ENCODE data around the gene DENND10. TPM values are rescaled to one million over a fixed set of nuclear protein-coding genes. Genes with fewer than 3 reads are reported as not detected.
"Not testable (repeated sequence)": the region's sequence is repeated elsewhere in the genome, so short reads cannot be mapped to it uniquely, and the experiment has no call there.

Gene DENND10
- total RNA-seq, 1 donor from 2014 or later = 49.6 TPM

DNA sequence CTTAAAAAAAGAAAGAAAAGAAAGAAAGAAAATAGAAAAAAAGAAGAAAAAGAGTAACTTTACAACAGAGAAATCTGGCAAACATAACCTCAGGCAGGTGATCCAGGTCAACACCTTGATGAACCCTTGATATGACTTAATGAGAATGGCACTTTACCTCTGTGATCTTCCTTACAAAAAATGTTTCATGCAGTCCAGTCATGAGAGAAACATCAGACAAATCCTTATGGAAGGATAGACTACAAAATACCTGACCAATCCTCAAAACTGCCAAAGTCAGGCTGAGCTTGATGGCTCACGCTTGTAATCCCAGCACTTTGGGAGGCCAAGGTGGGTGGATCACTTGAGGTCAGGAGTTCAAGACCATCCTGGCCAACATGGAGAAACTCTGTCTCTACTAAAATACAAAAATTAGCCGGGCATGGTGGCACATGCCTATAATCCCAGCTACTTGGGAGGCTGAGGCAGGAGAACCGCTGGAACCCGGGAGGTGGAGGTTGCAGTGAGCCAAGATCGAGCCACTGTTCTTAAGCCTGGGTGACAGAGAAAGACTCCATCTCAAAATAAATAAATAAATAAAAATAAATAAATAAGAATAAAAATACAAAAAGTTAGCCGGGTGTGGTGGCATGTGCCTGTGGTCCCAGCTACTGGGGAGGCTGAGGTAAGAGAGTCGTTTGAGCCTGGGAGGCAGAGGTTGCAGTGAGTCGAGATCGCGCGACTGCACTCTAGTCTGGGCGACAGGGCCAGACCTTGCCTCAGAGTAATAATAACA, 7.1 kb upstream of the DENND10 start:
- not testable (repeated sequence) for DNase-seq (ENCODE audit: low read depth in 2 of 2)

DNA sequence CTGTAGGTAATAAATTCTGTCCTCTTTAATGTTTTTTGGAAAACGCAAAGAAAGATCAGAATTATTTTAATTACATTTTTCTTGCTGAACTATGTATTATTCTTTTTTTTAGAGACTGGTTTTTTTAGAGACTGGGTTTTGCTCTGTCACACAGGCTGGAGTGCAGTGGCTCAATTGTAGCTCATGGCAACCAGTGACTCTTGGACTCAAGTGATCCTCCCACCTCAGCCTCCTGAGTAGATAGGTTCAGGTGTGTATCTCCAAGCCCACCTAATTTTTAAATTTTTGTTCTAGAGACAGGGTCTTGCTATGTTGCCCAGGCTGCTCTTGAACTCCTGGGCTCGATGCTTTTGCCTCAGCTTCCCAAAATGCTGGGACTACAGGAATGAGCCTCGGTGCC, 5.3 kb upstream of the DENND10 start:
- DNase-seq (ENCODE audit: low read depth in 2 of 2) = no peak

DNA sequence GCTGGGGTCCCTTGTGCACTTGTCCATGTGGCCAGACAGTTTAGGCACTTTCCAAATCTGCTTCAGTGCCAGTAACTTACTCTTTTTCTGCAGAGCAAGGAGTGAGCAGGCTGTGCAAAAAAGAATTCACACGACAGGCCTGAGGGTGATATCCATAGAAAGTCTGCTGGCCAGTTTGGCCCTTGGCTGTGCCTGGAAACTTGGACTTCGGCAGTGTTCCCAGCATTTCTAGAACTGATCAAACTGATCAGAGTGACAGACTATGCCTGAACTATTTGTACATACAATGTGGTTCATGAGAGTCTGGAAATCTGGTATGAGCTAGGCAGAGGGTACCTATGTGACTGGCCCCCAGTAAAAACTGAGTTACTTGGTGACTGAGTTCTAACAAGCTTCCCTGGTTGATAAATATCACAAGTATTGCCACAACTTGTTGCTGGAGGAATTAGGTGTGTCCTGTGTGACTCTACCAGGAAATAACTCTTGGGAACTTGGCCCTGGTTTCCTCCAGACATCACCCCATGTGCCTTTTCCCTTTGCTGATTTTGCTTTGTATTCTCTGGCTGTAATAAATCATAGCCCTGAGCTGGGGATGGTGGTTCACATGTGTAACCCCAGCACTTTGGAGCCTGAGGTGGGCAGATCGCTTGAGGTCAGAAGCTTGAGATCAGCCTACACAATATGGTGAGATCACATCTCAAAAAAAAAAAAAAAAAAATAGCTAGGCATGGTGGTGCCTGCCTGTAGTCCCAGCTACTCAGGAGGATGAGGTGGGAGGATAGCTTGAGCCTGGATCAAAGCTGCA, 3.3 kb upstream of the DENND10 start:
- DNase-seq (ENCODE audit: low read depth in 2 of 2) = peak in 1 of 2 donors; percentile 87

DNA sequence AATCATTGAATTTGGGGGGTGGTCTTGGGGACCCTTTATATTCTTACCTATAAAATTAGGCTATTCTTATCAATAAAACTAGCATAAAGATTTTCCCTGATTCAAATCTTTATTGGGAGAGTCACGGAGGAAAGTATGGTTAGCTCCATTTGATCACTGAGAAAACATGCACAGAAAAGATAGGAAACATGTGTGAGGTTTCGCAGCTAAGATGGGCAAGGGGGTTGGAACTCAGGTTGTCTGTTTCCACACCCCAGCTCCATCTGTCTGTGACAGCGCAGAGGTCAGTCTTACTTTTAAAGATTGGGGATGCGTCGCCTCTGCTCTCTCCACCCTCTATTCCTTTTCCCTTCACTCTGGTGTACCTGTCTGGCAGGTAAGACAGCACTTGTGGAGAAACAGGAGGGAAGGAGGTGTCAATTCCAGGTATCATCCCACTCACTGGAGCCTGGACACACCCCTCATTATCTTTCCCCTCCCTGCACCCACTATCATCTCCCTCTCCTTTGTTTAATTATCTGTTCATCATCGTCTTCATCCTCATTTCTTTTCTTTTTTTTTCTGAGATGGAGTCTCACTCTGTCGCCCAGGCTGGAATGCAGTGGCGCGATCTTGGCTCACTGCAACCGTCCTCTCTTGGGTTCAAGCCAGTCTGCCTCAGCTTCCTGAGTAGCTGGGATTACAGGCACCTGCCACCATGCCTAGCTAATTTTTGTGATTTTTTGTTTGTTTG, 2.4 kb upstream of the DENND10 start:
- DNase-seq (ENCODE audit: low read depth in 2 of 2) = no peak

DNA sequence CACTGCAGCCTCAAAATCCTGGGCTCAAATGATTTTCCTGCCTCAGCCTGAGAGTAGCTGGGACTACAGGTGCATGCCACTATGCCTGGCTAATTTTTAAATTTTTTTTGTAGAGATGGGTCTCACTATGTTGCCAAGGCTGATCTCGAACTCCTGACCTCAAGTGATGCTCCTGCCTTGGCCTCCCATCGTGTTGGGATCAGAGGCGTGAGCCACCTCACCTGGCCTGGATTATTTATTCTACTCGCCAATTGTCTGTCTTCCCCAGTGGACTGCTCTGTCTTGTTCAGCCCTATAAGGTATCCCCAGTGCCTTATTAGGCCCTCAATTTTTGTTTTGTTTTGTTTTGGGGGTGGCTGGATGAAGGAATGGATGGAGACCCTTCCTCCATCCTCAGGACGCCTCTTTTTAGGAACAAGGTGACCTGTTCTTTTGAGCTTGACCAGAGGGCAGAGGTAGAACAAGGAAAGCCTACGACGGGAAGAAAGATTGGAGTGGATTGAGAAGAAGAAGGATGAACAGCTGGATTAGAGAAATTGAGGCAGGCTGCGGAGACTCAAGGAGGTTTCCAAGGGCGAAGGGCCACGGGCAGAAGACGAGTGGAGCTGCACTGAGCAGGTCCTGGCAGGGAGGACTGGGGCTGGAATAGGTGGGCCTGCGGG, 541 bp upstream of the DENND10 start:
- DNase-seq (ENCODE audit: low read depth in 2 of 2) = no peak

DNA sequence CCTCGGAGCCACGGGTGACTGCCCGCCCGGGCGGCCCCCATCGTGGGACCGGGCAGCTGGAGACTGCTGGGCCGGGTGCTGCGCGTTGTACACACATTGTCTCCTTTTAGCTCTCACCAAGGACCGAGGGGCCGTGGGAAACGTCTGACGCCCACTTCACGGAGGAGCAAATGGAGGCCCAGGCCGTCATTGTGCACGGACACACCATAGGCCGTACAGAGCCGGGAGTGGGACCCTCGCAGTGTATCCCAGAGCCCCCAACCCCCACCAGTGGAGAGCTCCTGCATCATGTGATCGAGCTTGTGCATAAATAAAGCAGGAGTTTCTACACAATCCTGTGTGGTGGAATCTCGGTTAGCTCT, 722 bp downstream of the DENND10 start:
- DNase-seq (ENCODE audit: low read depth in 2 of 2) = peak in 1 of 2 donors; percentile 49

DNA sequence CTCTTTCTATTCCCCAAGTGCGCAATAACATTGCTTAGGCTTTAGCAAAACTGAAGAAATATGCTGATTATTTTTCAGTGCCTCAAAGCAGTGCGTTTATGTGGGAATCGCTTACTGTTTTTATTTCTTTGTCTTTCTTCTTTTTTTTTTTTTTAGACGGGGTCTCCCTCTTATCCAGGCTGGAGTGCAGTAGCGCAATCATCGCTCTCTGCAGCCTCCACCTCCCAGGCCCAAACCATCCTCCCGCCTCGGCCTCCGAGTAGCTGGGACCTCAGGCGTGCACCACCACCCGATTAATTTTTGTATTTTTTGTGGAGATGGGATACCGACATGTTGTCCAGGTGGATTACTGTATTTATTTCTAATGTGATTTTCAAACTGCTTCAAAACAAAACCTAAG, 1.2 kb downstream of the DENND10 start:
- DNase-seq (ENCODE audit: low read depth in 2 of 2) = no peak

DNA sequence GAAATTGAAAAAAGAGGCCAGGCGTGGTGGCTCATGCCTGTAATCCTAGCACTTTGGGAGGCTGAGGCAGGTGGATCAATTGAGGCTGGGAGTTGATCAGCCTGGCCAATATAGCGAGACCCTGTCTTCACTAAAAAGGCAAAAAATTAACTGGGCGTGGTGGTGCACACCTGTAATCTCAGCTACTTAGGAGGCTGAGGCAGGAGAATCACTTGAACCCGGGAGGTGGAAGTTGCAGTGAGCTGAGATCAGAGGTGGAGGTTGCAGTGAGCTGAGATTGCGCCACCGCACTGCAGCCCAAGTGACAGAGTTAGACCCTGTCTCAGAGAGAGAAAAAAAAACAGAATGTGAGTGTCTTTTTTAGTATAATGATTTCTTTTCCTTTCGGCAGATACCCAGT, 2.0 kb downstream of the DENND10 start:
- not testable (repeated sequence) for DNase-seq (ENCODE audit: low read depth in 2 of 2)

DNA sequence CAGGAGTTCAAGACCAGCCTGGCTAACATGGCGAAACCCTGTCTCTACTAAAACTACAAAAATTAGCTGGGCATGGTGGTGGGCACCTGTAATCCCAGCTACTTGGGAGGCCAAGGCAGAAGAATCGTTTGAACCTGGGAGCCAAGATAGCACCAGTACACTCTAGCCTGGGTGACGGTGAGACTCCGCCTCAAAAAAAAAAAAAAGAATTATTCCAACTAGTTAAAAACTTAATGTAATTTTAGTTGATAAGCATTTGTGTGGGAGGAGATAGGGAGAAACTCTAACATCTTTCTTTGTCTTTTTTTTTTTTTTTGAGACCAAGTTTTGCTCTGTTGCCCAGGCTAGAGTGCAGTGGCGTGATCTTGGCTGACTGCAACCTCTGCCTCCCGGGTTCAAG, 3.2 kb downstream of the DENND10 start:
- DNase-seq (ENCODE audit: low read depth in 2 of 2) = not testable (repeated sequence)

DNA sequence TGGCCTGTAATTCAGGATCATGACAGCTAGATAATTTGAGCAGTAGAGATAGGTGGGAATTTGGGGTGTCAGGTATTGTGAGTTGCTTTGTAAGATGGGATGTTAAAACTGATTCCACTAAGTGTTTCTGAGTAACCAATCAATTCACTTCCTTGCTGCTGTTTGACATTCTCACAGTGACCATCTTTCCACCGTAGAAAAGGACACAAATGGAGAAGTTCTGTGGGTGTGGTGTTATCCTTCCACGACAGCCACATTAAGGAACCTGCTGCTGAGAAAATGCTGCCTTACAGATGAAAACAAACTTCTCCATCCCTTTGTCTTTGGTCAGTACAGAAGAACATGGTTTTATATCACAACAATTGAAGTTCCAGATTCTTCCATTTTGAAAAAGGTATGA, 3.9 kb downstream of the DENND10 start:
- DNase-seq (ENCODE audit: low read depth in 2 of 2) = not testable (repeated sequence)

DNA sequence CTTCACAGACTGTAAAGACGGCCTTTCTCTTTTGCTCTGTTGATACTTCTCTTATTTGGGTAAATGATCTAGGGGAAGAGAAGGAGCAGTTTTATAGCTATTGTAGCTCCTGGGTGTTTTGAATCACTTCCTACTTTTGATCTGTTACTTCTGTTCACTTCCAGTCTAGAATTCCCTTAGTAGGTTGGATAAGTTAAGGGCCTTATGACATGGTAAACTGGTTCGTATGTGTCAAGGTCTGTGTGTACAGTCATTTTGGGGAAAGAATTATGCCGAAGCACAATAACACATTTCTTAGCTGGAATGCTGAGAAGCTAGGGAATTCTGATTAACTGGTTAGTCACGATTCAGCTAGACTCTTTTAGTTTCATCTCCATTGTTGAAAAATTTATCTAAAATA, 8.1 kb downstream of the DENND10 start:
- no peak for DNase-seq (ENCODE audit: low read depth in 2 of 2)

DNA sequence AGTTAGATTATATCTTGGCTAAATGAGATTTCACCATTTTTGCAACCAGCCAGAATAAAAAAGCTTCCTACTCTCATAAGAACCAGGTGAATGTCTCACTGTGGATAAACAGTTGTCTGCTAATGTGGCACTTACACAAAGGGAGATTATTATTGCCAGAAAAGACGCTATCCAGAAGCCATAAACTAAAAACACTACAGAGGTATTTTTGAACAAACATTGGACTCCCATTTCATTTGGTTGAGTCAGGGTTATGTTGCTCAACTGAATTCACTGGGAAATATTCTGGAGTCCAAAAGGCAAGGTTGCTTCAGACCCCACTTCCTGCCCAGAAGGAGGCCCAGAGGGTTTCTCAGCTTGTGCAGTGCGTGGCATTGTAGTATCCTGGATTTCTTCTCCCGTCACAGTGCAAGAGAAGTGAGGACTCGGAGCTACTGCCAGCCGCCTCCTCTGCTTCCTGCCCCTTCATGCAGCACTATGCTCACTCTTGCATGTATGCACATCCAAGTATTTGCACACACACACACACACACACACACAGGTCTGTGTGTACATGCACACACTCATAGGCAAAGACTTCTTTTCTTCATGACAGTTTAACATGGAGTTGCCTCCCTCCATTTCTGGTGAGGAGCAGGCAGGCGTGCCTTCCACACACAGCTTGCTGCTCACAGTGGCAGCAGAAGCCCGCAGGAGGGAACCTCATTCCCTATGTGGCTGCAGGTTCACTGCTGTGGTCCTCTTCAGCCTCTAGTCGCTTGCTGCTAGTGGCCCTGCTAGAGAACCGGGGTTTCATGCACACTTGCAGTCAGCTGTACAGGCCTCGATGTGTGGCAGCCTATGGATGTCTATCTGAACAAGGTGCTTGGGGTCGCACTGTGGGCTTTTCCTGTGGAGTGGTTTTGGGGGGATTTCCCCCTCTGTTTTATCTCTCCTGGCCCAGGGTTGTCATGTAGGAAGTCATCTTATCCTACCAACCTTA, 10.1 kb downstream of the DENND10 start:
- DNase-seq (ENCODE audit: low read depth in 2 of 2) = no peak

DNA sequence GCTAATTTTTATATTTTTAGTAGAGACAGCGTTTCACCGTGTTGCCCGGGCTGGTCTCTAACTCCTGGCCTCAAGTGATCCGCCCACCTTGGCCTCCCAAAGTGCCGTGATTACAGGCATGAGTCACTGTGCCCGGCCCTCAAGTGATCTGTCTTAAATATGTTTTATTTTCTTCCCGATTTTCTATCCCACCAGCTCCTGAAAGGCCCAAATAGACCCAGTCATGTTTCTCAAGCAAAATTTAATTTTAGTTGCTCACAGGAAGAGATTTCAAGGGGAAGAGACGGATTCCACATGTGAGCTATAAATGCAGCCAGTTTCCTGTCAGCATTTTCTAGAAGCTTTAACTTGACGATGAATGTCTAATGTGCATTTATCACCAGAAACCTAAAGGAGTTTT, 12.0 kb downstream of the DENND10 start:
- no peak for DNase-seq (ENCODE audit: low read depth in 2 of 2)

DNA sequence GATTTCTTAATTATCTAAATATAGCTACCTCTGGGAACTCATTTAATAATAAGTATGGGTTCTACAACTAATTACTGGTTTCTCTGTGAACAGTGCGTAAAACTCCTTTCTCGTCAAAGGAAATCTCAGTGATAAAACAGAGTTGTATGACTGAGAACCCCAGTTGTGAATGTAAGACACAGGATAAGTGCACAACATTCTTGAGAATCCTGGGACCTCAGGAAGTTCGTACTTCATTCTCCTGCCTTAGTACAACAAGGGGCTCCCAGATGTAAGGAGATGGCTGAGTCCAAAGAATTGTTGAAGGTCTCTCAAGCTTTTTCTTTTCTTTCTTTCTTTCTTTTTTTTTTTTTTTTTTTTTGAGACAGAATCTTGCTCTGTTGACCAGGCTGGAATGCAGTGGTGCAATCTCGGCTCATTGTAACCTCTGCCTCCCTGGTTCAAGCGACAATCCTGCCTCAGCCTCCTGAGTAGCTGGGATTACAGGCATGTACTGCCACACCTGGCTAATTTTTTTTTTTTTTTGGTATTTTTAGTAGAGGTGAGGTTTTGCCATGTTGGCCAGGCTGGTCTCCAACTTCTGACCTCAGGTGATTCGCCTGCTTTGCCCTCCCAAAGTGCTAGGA, 12.5 kb downstream of the DENND10 start:
- DNase-seq (ENCODE audit: low read depth in 2 of 2) = no peak

DNA sequence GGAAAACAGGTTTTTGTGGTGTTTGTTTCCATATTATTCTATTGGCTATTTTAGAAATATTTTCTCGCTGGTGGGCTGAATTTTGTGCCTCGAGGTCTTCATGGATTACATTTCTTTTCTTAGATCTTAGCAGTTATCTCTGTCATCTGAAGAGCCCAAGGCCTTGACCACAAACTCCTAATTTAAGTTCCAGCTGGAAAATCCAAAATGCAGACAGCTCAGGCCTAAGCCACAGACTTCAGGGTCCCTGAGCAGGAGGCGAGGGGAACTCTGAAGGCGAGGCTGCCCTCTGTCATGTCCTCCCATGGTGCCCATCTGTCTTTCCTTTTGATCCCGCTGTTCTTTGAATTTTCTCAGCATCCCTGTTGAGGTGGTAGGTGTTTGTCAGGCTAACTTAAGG, 14.3 kb downstream of the DENND10 start:
- no peak for DNase-seq (ENCODE audit: low read depth in 2 of 2)

DNA sequence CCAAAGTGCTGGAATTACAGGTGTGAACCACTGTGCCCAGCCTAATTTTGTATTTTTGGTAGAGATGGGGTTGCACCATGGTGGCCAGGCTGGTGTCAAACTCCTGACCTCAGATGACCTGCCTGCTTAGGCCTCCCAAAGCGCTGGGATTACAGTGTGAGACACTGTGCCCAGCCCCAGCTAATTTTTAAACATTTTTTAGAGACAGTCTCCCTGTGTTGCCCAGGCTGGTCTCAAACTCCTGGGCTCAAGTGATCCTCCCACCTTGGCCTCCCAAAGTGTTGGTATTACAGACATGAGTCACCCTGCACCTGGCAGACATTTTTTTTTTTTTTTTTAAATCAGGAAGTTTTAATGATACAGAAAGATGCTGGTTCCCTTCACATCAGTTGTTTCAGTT, 15.5 kb downstream of the DENND10 start:
- no peak for DNase-seq (ENCODE audit: low read depth in 2 of 2)

DNA sequence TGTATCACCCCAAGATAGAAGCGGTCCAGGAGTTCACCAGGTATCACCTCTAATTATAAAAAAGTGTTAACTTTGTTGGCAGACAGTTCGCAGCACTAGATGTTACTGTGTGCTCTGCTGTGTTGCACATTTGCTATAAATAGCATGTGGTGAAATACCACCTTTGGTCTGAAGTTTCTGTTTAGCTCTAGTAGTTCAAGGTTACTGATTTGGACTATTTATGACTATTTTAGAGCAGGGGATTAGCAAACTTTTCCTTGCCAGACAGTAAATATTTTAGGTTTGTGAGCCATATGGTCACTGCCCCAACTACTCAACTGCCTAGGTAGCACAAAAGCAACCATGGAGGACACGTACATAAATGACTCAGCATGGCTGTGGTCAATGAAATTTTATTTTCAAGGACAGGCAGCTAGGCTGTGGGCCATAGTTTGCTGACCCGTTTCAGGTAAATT, 16.5 kb downstream of the DENND10 start:
- no peak for DNase-seq (ENCODE audit: low read depth in 2 of 2)

DNA sequence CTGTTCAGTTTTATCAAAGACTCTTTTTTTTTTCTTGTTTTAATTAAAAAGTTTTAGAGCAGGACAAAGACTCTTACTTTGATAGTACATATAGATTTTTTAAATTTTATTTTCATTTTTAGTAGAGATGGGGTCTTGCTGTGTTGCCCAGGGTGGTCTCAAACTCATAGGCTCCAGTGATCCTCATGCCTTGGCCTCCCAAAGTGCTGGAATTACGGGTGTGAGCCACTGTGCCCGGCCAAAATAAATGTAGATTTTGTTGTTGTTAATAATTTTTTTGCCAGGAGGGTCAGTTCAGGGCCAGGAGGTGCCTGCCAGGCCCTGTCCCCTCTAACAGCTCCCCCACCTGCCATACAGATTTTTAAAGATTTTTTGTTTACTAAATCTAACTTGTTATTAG, 17.0 kb downstream of the DENND10 start:
- DNase-seq (ENCODE audit: low read depth in 2 of 2) = no peak

DNA sequence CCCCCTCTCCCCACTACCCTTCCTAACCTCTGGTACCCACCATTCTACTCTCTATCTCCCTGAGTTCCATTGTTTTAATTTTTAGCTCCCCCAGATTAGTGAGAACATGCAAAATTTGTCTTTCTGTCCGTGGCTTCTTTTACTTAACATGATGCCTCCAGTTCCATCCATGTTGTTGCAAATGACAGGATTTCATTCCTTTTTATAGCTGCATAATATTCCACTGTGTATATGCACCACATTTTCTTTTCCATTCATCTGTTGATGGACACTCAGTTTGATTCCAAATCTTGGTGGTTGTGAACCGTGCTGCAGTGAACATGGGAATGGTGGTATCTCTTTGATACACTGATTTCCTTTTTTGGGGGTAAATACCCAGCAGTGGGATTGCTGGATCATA, 22.0 kb downstream of the DENND10 start:
- no peak for DNase-seq (ENCODE audit: low read depth in 2 of 2)

DNA sequence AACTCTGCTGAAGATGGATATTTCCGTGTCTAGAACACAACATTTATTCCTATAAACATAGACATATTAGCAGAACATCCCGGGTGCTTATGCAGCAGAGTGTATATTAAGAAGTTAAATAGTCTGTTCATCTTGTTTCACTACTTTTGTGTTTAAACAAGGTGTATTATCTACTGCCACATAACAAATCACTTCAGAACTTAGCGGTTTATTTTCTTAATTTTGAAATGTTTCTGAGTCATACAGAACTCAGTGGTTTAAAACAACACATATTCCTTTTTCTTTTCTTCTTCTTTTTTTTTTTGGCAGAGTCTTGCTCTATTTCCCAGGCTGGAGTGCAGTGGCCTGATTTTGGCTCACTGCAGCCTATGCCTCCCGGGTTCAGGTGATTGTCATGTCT, 25.8 kb downstream of the DENND10 start:
- no peak for DNase-seq (ENCODE audit: low read depth in 2 of 2)
